Measurements from ENCODE around the gene GLI3.

The GLI3 gene

GRCh38 chr7:42091461-42092291 is 145.3 kb downstream of the GLI3 start:
- H3K4me1 ChIP-seq (ENCODE audit: control insufficient read depth in 1 of 2, insufficient read depth in 2 of 2, low read length in 2 of 2): peaks cover 0 to 8% of the 10 kb centered on the region in 2 donors
- no peaks in the 10 kb centered on the region for H3K36me3 ChIP-seq (ENCODE audit: control insufficient read depth in 1 of 2, insufficient read depth in 2 of 2, low read length in 2 of 2)
- H3K4me3 ChIP-seq (ENCODE audit: low read depth in 1 of 2, low read length in 2 of 2): no peak overlapping the region
- no peak overlapping the region for H3K27ac ChIP-seq (ENCODE audit: low read depth, low read length)
- no peaks in the 10 kb centered on the region for H3K9me3 ChIP-seq (ENCODE audit: control insufficient read depth in 1 of 2, low read length in 2 of 2)
- no peak overlapping the region for H3K9ac ChIP-seq (ENCODE audit: low read depth in 1 of 2, low read length in 2 of 2)
- no peaks in the 10 kb centered on the region for H3K27me3 ChIP-seq (ENCODE audit: control insufficient read depth in 1 of 2, insufficient read depth in 2 of 2, low read length in 2 of 2)

DNA sequence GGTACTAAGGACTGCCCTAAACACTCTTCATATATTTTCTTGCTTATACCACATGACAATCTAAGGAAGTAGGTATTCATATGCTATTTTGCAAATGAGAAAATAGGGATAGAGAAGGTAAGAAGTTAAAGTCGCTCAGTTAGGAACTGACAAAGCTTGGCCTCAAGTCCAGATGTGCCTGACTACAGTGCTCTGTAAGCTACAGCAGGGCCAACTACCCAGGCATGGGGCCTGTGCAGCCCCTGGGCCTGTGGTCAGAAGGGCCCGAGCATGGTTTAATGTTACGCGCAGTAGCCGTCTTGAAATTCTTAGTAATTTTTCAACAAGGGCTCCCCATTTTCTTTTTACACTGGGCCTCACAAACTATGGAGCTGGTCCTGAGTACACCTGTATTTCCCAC is 146.2 kb downstream of the GLI3 start:
- no peak overlapping the region for H3K9ac ChIP-seq (ENCODE audit: low read depth in 1 of 2, low read length in 2 of 2)
- H3K9me3 ChIP-seq (ENCODE audit: control insufficient read depth in 1 of 2, low read length in 2 of 2): no peaks in the 10 kb centered on the region
- H3K4me1 ChIP-seq (ENCODE audit: control insufficient read depth in 1 of 2, insufficient read depth in 2 of 2, low read length in 2 of 2): peaks cover 0 to 4% of the 10 kb centered on the region in 2 donors
- H3K27ac ChIP-seq (ENCODE audit: low read depth, low read length): no peak overlapping the region
- no peaks in the 10 kb centered on the region for H3K36me3 ChIP-seq (ENCODE audit: control insufficient read depth in 1 of 2, insufficient read depth in 2 of 2, low read length in 2 of 2)
- no peaks in the 10 kb centered on the region for H3K27me3 ChIP-seq (ENCODE audit: control insufficient read depth in 1 of 2, insufficient read depth in 2 of 2, low read length in 2 of 2)
- H3K4me3 ChIP-seq (ENCODE audit: low read depth in 1 of 2, low read length in 2 of 2): no peak overlapping the region

- Histone ChIP-seq H3K4me1 (ENCODE audit: control insufficient read depth in 1 of 2, insufficient read depth in 2 of 2, low read length in 2 of 2) (peaks cover 0 to 4% of the 10 kb centered on the region in 2 donors), H3K9ac (ENCODE audit: low read depth in 1 of 2, low read length in 2 of 2) (no peak overlapping the region), H3K36me3 (ENCODE audit: control insufficient read depth in 1 of 2, insufficient read depth in 2 of 2, low read length in 2 of 2) (no peaks in the 10 kb centered on the region), H3K4me3 (ENCODE audit: low read depth in 1 of 2, low read length in 2 of 2) (no peak overlapping the region), H3K27ac (ENCODE audit: low read depth, low read length) (no peak overlapping the region), H3K27me3 (ENCODE audit: control insufficient read depth in 1 of 2, insufficient read depth in 2 of 2, low read length in 2 of 2) (no peaks in the 10 kb centered on the region), H3K9me3 (ENCODE audit: control insufficient read depth in 1 of 2, low read length in 2 of 2) (no peaks in the 10 kb centered on the region)
Measured at GRCh38 chr7:42090056-42090455, 147.0 kb downstream of the GLI3 start.

DNA sequence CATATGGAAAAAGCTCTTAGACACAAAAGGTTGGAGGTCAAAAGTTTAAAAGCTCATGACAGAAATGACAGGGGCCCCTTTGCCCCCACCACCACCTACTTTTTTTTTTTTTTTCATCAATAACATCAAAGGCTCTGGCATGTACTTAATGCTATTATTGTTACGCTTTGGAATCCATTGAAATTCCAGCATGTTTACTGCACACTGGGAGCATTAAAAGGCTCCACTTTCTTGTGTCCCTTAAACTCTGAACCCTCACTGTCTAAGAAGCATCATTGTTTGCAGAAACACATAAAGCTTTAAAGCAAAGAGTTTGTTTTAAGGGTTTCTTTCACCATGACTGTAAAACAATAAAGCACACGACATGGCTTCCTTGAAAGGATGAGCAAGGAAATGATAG is 149.4 kb downstream of the GLI3 start:
- H3K9me3 ChIP-seq (ENCODE audit: control insufficient read depth in 1 of 2, low read length in 2 of 2): no peaks in the 10 kb centered on the region
- H3K36me3 ChIP-seq (ENCODE audit: control insufficient read depth in 1 of 2, insufficient read depth in 2 of 2, low read length in 2 of 2): no peaks in the 10 kb centered on the region
- no peak overlapping the region for H3K9ac ChIP-seq (ENCODE audit: low read depth in 1 of 2, low read length in 2 of 2)
- no peak overlapping the region for H3K4me3 ChIP-seq (ENCODE audit: low read depth in 1 of 2, low read length in 2 of 2)
- peaks cover 0 to 4% of the 10 kb centered on the region in 2 donors for H3K4me1 ChIP-seq (ENCODE audit: control insufficient read depth in 1 of 2, insufficient read depth in 2 of 2, low read length in 2 of 2)
- no peaks in the 10 kb centered on the region for H3K27me3 ChIP-seq (ENCODE audit: control insufficient read depth in 1 of 2, insufficient read depth in 2 of 2, low read length in 2 of 2)
- H3K27ac ChIP-seq (ENCODE audit: low read depth, low read length): no peak overlapping the region

DNA sequence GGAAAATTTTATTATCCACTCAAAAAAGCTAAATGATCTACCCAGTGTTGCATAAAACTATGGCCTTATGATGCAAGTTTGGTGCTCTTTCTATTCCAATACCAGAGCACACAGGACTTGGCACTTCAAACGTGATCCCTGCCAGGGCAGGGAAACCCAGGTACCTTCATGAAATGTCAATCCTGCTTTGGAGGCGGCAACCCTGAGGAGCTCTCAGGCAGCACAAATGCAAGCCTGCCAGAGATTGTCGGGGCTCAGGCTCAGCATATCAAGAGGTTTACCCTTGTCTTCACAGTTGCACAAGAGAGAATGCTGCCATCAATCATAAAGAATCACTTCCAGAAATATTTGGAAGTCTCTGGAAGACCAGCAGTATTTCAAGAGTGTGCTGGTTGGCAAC is 151.5 kb downstream of the GLI3 start:
- Histone ChIP-seq H3K9ac (ENCODE audit: low read depth in 1 of 2, low read length in 2 of 2) (no peak overlapping the region), H3K4me3 (ENCODE audit: low read depth in 1 of 2, low read length in 2 of 2) (no peak overlapping the region), H3K27ac (ENCODE audit: low read depth, low read length) (no peak overlapping the region), H3K36me3 (ENCODE audit: control insufficient read depth in 1 of 2, insufficient read depth in 2 of 2, low read length in 2 of 2) (no peaks in the 10 kb centered on the region), H3K9me3 (ENCODE audit: control insufficient read depth in 1 of 2, low read length in 2 of 2) (no peaks in the 10 kb centered on the region), H3K27me3 (ENCODE audit: control insufficient read depth in 1 of 2, insufficient read depth in 2 of 2, low read length in 2 of 2) (no peaks in the 10 kb centered on the region), H3K4me1 (ENCODE audit: control insufficient read depth in 1 of 2, insufficient read depth in 2 of 2, low read length in 2 of 2) (no peaks in the 10 kb centered on the region)

- Histone ChIP-seq H3K27me3 (ENCODE audit: control insufficient read depth in 1 of 2, insufficient read depth in 2 of 2, low read length in 2 of 2) (no peaks in the 10 kb centered on the region), H3K36me3 (ENCODE audit: control insufficient read depth in 1 of 2, insufficient read depth in 2 of 2, low read length in 2 of 2) (no peaks in the 10 kb centered on the region), H3K9me3 (ENCODE audit: control insufficient read depth in 1 of 2, low read length in 2 of 2) (no peaks in the 10 kb centered on the region), H3K9ac (ENCODE audit: low read depth in 1 of 2, low read length in 2 of 2) (no peak overlapping the region), H3K27ac (ENCODE audit: low read depth, low read length) (no peak overlapping the region), H3K4me3 (ENCODE audit: low read depth in 1 of 2, low read length in 2 of 2) (no peak overlapping the region), H3K4me1 (ENCODE audit: control insufficient read depth in 1 of 2, insufficient read depth in 2 of 2, low read length in 2 of 2) (no peaks in the 10 kb centered on the region)
Measured at GRCh38 chr7:42084263-42084662, 152.7 kb downstream of the GLI3 start.

GRCh38 chr7:42083284-42083683 is 153.7 kb downstream of the GLI3 start:
- Histone ChIP-seq H3K9me3 (ENCODE audit: control insufficient read depth in 1 of 2, low read length in 2 of 2) (no peaks in the 10 kb centered on the region), H3K27ac (ENCODE audit: low read depth, low read length) (no peak overlapping the region), H3K27me3 (ENCODE audit: control insufficient read depth in 1 of 2, insufficient read depth in 2 of 2, low read length in 2 of 2) (no peaks in the 10 kb centered on the region), H3K4me3 (ENCODE audit: low read depth in 1 of 2, low read length in 2 of 2) (no peak overlapping the region), H3K4me1 (ENCODE audit: control insufficient read depth in 1 of 2, insufficient read depth in 2 of 2, low read length in 2 of 2) (no peaks in the 10 kb centered on the region), H3K36me3 (ENCODE audit: control insufficient read depth in 1 of 2, insufficient read depth in 2 of 2, low read length in 2 of 2) (no peaks in the 10 kb centered on the region), H3K9ac (ENCODE audit: low read depth in 1 of 2, low read length in 2 of 2) (no peak overlapping the region)

GRCh38 chr7:42082144-42082543 is 154.9 kb downstream of the GLI3 start:
- Histone ChIP-seq H3K27me3 (ENCODE audit: control insufficient read depth in 1 of 2, insufficient read depth in 2 of 2, low read length in 2 of 2) (no peaks in the 10 kb centered on the region), H3K27ac (ENCODE audit: low read depth, low read length) (no peak overlapping the region), H3K9ac (ENCODE audit: low read depth in 1 of 2, low read length in 2 of 2) (no peak overlapping the region), H3K9me3 (ENCODE audit: control insufficient read depth in 1 of 2, low read length in 2 of 2) (no peaks in the 10 kb centered on the region), H3K36me3 (ENCODE audit: control insufficient read depth in 1 of 2, insufficient read depth in 2 of 2, low read length in 2 of 2) (no peaks in the 10 kb centered on the region), H3K4me3 (ENCODE audit: low read depth in 1 of 2, low read length in 2 of 2) (no peak overlapping the region), H3K4me1 (ENCODE audit: control insufficient read depth in 1 of 2, insufficient read depth in 2 of 2, low read length in 2 of 2) (no peaks in the 10 kb centered on the region)

GRCh38 chr7:42081671-42082070 is 155.3 kb downstream of the GLI3 start:
- Histone ChIP-seq H3K27me3 (ENCODE audit: control insufficient read depth in 1 of 2, insufficient read depth in 2 of 2, low read length in 2 of 2) (no peaks in the 10 kb centered on the region), H3K9me3 (ENCODE audit: control insufficient read depth in 1 of 2, low read length in 2 of 2) (no peaks in the 10 kb centered on the region), H3K36me3 (ENCODE audit: control insufficient read depth in 1 of 2, insufficient read depth in 2 of 2, low read length in 2 of 2) (no peaks in the 10 kb centered on the region), H3K27ac (ENCODE audit: low read depth, low read length) (no peak overlapping the region), H3K9ac (ENCODE audit: low read depth in 1 of 2, low read length in 2 of 2) (no peak overlapping the region), H3K4me3 (ENCODE audit: low read depth in 1 of 2, low read length in 2 of 2) (no peak overlapping the region), H3K4me1 (ENCODE audit: control insufficient read depth in 1 of 2, insufficient read depth in 2 of 2, low read length in 2 of 2) (no peaks in the 10 kb centered on the region)

DNA sequence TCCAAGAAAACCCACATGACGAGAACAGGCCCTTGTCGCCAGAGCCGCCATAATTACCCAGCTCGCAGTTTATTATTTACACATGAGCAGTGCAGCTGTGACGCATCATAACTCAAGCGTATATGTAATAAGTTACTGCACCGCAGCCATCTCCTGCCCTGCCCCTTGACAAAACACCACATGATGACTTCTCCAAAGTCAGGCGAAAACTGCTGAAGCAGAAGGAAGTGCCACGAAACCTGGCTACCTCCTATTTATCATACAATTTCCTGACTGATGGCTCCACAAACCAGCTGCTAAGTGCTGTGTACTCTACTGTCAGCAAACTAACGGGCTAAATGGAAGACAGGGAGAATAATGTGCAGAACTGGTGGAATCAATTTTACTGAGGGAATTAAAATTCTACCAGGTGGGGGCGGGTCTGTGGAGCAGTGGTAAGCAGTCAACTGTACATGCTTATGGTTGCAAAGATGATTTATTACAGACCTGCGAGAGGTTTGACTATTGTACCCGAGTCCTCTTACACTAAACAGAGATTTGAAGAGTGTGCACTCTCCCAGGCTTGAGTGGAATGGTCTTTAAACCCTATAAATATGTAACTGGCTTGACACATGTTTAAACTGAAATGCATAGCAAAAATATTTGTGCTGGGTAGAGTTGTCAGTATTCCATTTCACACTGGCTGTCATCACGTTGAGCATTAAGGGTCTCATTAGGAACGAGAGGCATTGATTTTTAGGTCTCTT is 156.0 kb downstream of the GLI3 start:
- no peaks in the 10 kb centered on the region for H3K27me3 ChIP-seq (ENCODE audit: control insufficient read depth in 1 of 2, insufficient read depth in 2 of 2, low read length in 2 of 2)
- no peaks in the 10 kb centered on the region for H3K9me3 ChIP-seq (ENCODE audit: control insufficient read depth in 1 of 2, low read length in 2 of 2)
- no peaks in the 10 kb centered on the region for H3K36me3 ChIP-seq (ENCODE audit: control insufficient read depth in 1 of 2, insufficient read depth in 2 of 2, low read length in 2 of 2)
- H3K27ac ChIP-seq (ENCODE audit: low read depth, low read length): no peak overlapping the region
- H3K4me3 ChIP-seq (ENCODE audit: low read depth in 1 of 2, low read length in 2 of 2): no peak overlapping the region
- H3K4me1 ChIP-seq (ENCODE audit: control insufficient read depth in 1 of 2, insufficient read depth in 2 of 2, low read length in 2 of 2): no peaks in the 10 kb centered on the region
- H3K9ac ChIP-seq (ENCODE audit: low read depth in 1 of 2, low read length in 2 of 2): no peak overlapping the region

Measured in duodenal mucosa (tissue), 2 donors.